ENCODE results near the gene FAM107B.

DNA sequence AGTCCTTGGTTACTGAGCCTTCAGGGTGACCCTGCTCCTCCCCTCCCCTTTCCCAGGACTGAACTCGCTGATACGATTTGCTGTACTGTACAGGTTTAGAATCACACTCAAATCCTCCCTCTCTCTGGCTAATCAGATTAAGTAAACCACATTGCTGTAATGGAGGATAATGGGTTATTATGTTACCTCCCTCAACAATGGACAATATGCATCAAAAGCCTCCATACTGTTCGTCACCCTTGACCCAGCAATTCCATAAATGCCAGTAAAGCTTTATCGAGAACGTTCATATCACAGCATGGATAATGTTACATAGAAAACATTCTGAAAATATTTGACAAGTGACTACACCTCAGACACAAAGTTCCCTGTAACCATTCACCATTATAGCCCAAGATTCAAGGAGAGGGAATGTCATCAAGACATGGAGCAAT is 61.7 kb downstream of the FAM107B start:
- no peak for TF ChIP-seq CTCF (IDR thresholded peaks at IDR 0.05 in 2 of 3, conservative IDR thresholded peaks at IDR 0.05 in 1 of 3; ENCODE audit: borderline replicate concordance in 1 of 3, insufficient read depth in 1 of 3, low read depth in 2 of 3, low read length in 2 of 3)
- no peak for TF ChIP-seq YY1 (IDR thresholded peaks at IDR 0.05; ENCODE audit: extremely low read depth, insufficient replicate concordance, low read depth, low read length)
- TF ChIP-seq, protein P1, sequence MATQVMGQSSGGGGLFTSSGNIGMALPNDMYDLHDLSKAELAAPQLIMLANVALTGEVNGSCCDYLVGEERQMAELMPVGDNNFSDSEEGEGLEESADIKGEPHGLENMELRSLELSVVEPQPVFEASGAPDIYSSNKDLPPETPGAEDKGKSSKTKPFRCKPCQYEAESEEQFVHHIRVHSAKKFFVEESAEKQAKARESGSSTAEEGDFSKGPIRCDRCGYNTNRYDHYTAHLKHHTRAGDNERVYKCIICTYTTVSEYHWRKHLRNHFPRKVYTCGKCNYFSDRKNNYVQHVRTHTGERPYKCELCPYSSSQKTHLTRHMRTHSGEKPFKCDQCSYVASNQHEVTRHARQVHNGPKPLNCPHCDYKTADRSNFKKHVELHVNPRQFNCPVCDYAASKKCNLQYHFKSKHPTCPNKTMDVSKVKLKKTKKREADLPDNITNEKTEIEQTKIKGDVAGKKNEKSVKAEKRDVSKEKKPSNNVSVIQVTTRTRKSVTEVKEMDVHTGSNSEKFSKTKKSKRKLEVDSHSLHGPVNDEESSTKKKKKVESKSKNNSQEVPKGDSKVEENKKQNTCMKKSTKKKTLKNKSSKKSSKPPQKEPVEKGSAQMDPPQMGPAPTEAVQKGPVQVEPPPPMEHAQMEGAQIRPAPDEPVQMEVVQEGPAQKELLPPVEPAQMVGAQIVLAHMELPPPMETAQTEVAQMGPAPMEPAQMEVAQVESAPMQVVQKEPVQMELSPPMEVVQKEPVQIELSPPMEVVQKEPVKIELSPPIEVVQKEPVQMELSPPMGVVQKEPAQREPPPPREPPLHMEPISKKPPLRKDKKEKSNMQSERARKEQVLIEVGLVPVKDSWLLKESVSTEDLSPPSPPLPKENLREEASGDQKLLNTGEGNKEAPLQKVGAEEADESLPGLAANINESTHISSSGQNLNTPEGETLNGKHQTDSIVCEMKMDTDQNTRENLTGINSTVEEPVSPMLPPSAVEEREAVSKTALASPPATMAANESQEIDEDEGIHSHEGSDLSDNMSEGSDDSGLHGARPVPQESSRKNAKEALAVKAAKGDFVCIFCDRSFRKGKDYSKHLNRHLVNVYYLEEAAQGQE (IDR thresholded peaks at IDR 0.05; ENCODE audit: low read depth), result no peak
- TF ChIP-seq POLR2AphosphoS5 (IDR thresholded peaks at IDR 0.05; ENCODE audit: low read depth, low read length), result no peak
- TF ChIP-seq, protein P2, sequence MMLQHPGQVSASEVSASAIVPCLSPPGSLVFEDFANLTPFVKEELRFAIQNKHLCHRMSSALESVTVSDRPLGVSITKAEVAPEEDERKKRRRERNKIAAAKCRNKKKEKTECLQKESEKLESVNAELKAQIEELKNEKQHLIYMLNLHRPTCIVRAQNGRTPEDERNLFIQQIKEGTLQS (IDR thresholded peaks at IDR 0.05), result no peak
- no peak for TF ChIP-seq MAX (IDR thresholded peaks at IDR 0.05)
- TF ChIP-seq RAD21 (IDR thresholded peaks at IDR 0.05; ENCODE audit: low read depth), result no peak
- no peak for TF ChIP-seq POLR2A (IDR thresholded peaks at IDR 0.05; ENCODE audit: borderline replicate concordance, extremely low read depth, insufficient read depth, insufficient read length)
- TF ChIP-seq CEBPB (IDR thresholded peaks at IDR 0.05; ENCODE audit: low read depth), result no peak
- no peak for TF ChIP-seq EGR1 (IDR thresholded peaks at IDR 0.05; ENCODE audit: low read depth)
